ENCODE results near the gene PIK3R1. TPM values are rescaled to one million over a fixed set of nuclear protein-coding genes. Genes with fewer than 3 reads are reported as not detected.

The PIK3R1 gene
- total RNA-seq, 4 donors from 2014 or later = 101 to 358 (median 190) TPM

- intact Hi-C loops (cut with DNase I; ENCODE audit: low total_unique reads) = no loop called here
- no peak for DNase-seq
- Histone ChIP-seq H3K4me3 (no peak overlapping the region), H3K9me3 (no peaks in the 10 kb centered on the region), H3K27me3 (no peaks in the 10 kb centered on the region), H3K27ac (no peak overlapping the region), H3K36me3 (no peaks in the 10 kb centered on the region), H3K4me1 (peaks cover 7 to 15% of the 10 kb centered on the region in 2 donors)
- no peak for TF ChIP-seq POLR2A (IDR thresholded peaks at IDR 0.05)
- TF ChIP-seq CTCF (IDR thresholded peaks at IDR 0.05) = no peak
These were observed 12.1 kb downstream of the PIK3R1 start for GRCh38 chr5:68227532-68228160.

GRCh38 chr5:68229416-68229815 lies 13.9 kb downstream of the PIK3R1 start:
- H3K27ac ChIP-seq = no peak overlapping the region
- no peaks in the 10 kb centered on the region for H3K36me3 ChIP-seq
- H3K4me1 ChIP-seq = peaks cover 7 to 15% of the 10 kb centered on the region in 2 donors
- no peaks in the 10 kb centered on the region for H3K27me3 ChIP-seq
- H3K4me3 ChIP-seq = no peak overlapping the region
- no peaks in the 10 kb centered on the region for H3K9me3 ChIP-seq
- DNase-seq = no peak
- intact Hi-C loops (cut with DNase I; ENCODE audit: low total_unique reads) = no loop called here
- TF ChIP-seq CTCF (IDR thresholded peaks at IDR 0.05) = no peak
- no peak for TF ChIP-seq POLR2A (IDR thresholded peaks at IDR 0.05)

GRCh38 chr5:68230285-68230684 lies 14.7 kb downstream of the PIK3R1 start:
- Histone ChIP-seq H3K4me3 (no peak overlapping the region), H3K9me3 (no peaks in the 10 kb centered on the region), H3K27ac (no peak overlapping the region), H3K4me1 (peaks cover 7 to 15% of the 10 kb centered on the region in 2 donors), H3K27me3 (no peaks in the 10 kb centered on the region), H3K36me3 (no peaks in the 10 kb centered on the region)
- TF ChIP-seq POLR2A (IDR thresholded peaks at IDR 0.05) (no peak), CTCF (IDR thresholded peaks at IDR 0.05) (no peak)
- DNase-seq = no peak
- intact Hi-C loops (cut with DNase I; ENCODE audit: low total_unique reads) = no loop called here

- no peak for TF ChIP-seq POLR2A (IDR thresholded peaks at IDR 0.05)
- TF ChIP-seq CTCF (IDR thresholded peaks at IDR 0.05) = no peak
These were observed 16.0 kb downstream of the PIK3R1 start for GRCh38 chr5:68231414-68232076.

GRCh38 chr5:68232277-68232676 lies 16.7 kb downstream of the PIK3R1 start:
- no peak overlapping the region for H3K4me3 ChIP-seq
- TF ChIP-seq POLR2A (IDR thresholded peaks at IDR 0.05) (no peak), CTCF (IDR thresholded peaks at IDR 0.05) (no peak)
- no peak overlapping the region for H3K27ac ChIP-seq
- H3K9me3 ChIP-seq = no peaks in the 10 kb centered on the region
- H3K36me3 ChIP-seq = no peaks in the 10 kb centered on the region
- H3K4me1 ChIP-seq = peaks cover 11 to 16% of the 10 kb centered on the region in 2 donors
- DNase-seq = no peak
- H3K27me3 ChIP-seq = no peaks in the 10 kb centered on the region
- intact Hi-C loops (cut with DNase I; ENCODE audit: low total_unique reads) = no loop called here

More at GRCh38 chr5:68231414-68232076, 16.0 kb downstream of the PIK3R1 start:
- Histone ChIP-seq H3K27me3 (no peaks in the 10 kb centered on the region), H3K4me3 (no peak overlapping the region), H3K9me3 (no peaks in the 10 kb centered on the region), H3K27ac (no peak overlapping the region), H3K4me1 (peaks cover 10 to 11% of the 10 kb centered on the region in 2 donors), H3K36me3 (no peaks in the 10 kb centered on the region)
- intact Hi-C loops (cut with DNase I; ENCODE audit: low total_unique reads) = no loop called here
- no peak for DNase-seq
